Smooth muscle cell (in vitro differentiated cells): Measurements from ENCODE around the gene ATP1A2. TPM values are rescaled to one million over a fixed set of nuclear protein-coding genes. Genes with fewer than 3 reads are reported as not detected.
A peak's percentile ranks its signal among the peaks of the same experiment; 100 is the strongest.

Experiments used
- DNase-seq: peaks from one replicate; lab custom pipeline; 2025; ENCODE audit not compliant: unreplicated experiment; lab: John Stamatoyannopoulos, UW
- H2AFZ ChIP-seq: fragments of 200-600 bp; sonication (generic); 2 replicates; pipeline ENCODE4 v1.6.0; 2016; ENCODE audit warnings: antibody characterized with exemption, low read depth, mild to moderate bottlenecking
- H3F3A ChIP-seq: fragments of 200-600 bp; sonication (generic); 2 replicates; pipeline ENCODE4 v1.6.0; 2017; ENCODE audit warnings: antibody characterized with exemption, low read depth
- H3K27ac ChIP-seq: fragments of 200-600 bp; sonication (generic); 2 replicates; pipeline ENCODE4 v1.5.1; 2016; ENCODE audit warnings: low read depth, mild to moderate bottlenecking
- H3K27me3 ChIP-seq: fragments of 200-600 bp; sonication (generic); 2 replicates; pipeline ENCODE4 v1.6.1; 2016; ENCODE audit warnings: low read depth, mild to moderate bottlenecking
- H3K36me3 ChIP-seq: fragments of 200-600 bp; sonication (generic); 2 replicates; pipeline ENCODE4 v1.5.1; 2016; ENCODE audit warnings: low read depth
- H3K4me1 ChIP-seq: fragments of 200-600 bp; sonication (generic); 2 replicates; pipeline ENCODE4 v1.5.1; 2016; ENCODE audit warnings: low read depth
- H3K4me2 ChIP-seq: fragments of 200-600 bp; sonication (generic); 2 replicates; pipeline ENCODE4 v1.6.0; 2016; ENCODE audit warnings: mild to moderate bottlenecking
- H3K4me3 ChIP-seq: fragments of 200-600 bp; sonication (generic); 2 replicates; pipeline ENCODE4 v1.5.1; 2016; ENCODE audit warnings: mild to moderate bottlenecking
- H3K79me2 ChIP-seq: fragments of 200-600 bp; sonication (generic); 2 replicates; pipeline ENCODE4 v1.6.0; 2016; ENCODE audit warnings: low read depth, mild to moderate bottlenecking
- H3K9ac ChIP-seq: fragments of 200-600 bp; sonication (generic); 2 replicates; pipeline ENCODE4 v1.6.0; 2016; ENCODE audit warnings: low read depth
- H3K9me3 ChIP-seq: fragments of 200-600 bp; sonication (generic); replicated peaks from 2 replicates; pipeline ENCODE4 v1.5.1; 2016; ENCODE audit warnings: low read depth
- H4K20me1 ChIP-seq: fragments of 200-600 bp; sonication (generic); 2 replicates; pipeline ENCODE4 v1.6.0; 2016; ENCODE audit warnings: low read depth
- WGBS: methylation state at CpG from one replicate; pipeline ENCODE4 v1.1.7; 2016; ENCODE audit warnings: low lambda C conversion rate; 5-methylcytosine and 5-hydroxymethylcytosine counted together
- polyA plus RNA-seq: library from polyadenylated mRNA; unstranded; fragments of >200 nt; fragmentation: Nextera tagmentation; extraction: Ambion mirVana; gene quantifications from 2 replicates; pipeline ENCODE4 v1.2.1, GENCODE V29; 2016
- total RNA-seq: library from RNA; depleted of rRNA; stranded (reverse); fragments of >200 nt; gene quantifications from 2 replicates; pipeline ENCODE4 v1.2.3, GENCODE V29; 2014
- TF ChIP-seq, protein P1 (sequence below): fragments of 200-600 bp; sonication (generic); IDR thresholded peaks from 2 replicates; pipeline ENCODE4 v1.5.1; 2017; ENCODE audit warnings: borderline replicate concordance, mild to moderate bottlenecking, antibody characterized with exemption; ENCODE audit not compliant: insufficient read depth, poor library complexity, severe bottlenecking

Gene ATP1A2
- total and polyA plus RNA-seq, 2 experiments from 2014 or later, result not detected

- Histone ChIP-seq H3K4me1 (no peaks in the 10 kb centered on the region), H3K27me3 (no peaks in the 10 kb centered on the region), H3K27ac (no peak overlapping the region), H3F3A (no peaks in the 10 kb centered on the region), H4K20me1 (no peaks in the 10 kb centered on the region), H3K9me3 (no peaks in the 10 kb centered on the region), H3K79me2 (no peaks in the 10 kb centered on the region), H3K9ac (no peak overlapping the region), H3K4me2 (no peak overlapping the region), H2AFZ (no peak overlapping the region), H3K4me3 (no peak overlapping the region), H3K36me3 (no peaks in the 10 kb centered on the region)
- 88% methylated on average over 4 of the region's 4 CpGs for WGBS
- DNase-seq, result no peak
- TF ChIP-seq, protein P1, sequence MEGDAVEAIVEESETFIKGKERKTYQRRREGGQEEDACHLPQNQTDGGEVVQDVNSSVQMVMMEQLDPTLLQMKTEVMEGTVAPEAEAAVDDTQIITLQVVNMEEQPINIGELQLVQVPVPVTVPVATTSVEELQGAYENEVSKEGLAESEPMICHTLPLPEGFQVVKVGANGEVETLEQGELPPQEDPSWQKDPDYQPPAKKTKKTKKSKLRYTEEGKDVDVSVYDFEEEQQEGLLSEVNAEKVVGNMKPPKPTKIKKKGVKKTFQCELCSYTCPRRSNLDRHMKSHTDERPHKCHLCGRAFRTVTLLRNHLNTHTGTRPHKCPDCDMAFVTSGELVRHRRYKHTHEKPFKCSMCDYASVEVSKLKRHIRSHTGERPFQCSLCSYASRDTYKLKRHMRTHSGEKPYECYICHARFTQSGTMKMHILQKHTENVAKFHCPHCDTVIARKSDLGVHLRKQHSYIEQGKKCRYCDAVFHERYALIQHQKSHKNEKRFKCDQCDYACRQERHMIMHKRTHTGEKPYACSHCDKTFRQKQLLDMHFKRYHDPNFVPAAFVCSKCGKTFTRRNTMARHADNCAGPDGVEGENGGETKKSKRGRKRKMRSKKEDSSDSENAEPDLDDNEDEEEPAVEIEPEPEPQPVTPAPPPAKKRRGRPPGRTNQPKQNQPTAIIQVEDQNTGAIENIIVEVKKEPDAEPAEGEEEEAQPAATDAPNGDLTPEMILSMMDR, result no peak
Observed at GRCh38 chr1:160158534-160158933, 43.0 kb downstream of the ATP1A2 start.

GRCh38 chr1:160159846-160160245 lies 44.3 kb downstream of the ATP1A2 start:
- Histone ChIP-seq H3F3A (no peaks in the 10 kb centered on the region), H4K20me1 (no peaks in the 10 kb centered on the region), H3K4me2 (no peak overlapping the region), H3K9me3 (no peaks in the 10 kb centered on the region), H3K27ac (no peak overlapping the region), H3K9ac (no peak overlapping the region), H3K36me3 (no peaks in the 10 kb centered on the region), H3K27me3 (no peaks in the 10 kb centered on the region), H3K79me2 (no peaks in the 10 kb centered on the region), H3K4me3 (no peak overlapping the region), H2AFZ (no peak overlapping the region), H3K4me1 (no peaks in the 10 kb centered on the region)
- TF ChIP-seq, protein P1, result no peak
- no peak for DNase-seq

GRCh38 chr1:160161965-160162705 lies 46.6 kb downstream of the ATP1A2 start:
- TF ChIP-seq, protein P1, result peak; percentile 45
- Histone ChIP-seq H3K36me3 (no peaks in the 10 kb centered on the region), H3K27me3 (no peaks in the 10 kb centered on the region), H3K79me2 (no peaks in the 10 kb centered on the region), H3K9ac (no peak overlapping the region), H3F3A (no peaks in the 10 kb centered on the region), H3K9me3 (no peaks in the 10 kb centered on the region), H4K20me1 (no peaks in the 10 kb centered on the region), H3K4me3 (no peak overlapping the region), H2AFZ (no peak overlapping the region), H3K27ac (no peak overlapping the region), H3K4me2 (no peak overlapping the region), H3K4me1 (no peaks in the 10 kb centered on the region)
- WGBS, result 37% methylated on average over 6 of the region's 6 CpGs
- no peak for DNase-seq

DNA sequence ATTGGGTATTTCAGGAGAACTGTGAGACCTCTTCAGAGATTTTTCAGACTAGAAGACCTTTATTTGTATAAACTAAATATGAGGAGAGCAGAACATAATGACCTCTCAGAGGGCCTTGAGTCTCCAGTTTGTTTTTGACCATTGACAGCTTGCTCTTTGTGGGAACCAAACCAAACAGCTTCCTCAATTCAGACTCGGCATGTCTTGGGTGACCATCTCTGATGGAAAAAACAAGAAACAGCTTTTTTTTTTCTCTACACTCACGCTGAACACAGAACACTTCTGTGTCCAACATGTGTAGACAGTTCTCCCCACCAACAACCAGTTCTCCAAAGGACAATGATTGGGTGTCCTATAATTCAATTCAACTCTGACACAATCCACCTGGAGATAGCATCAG lies 47.4 kb downstream of the ATP1A2 start:
- TF ChIP-seq, protein P1, result no peak
- 88% methylated on average over 2 of the region's 2 CpGs for WGBS
- no peaks in the 10 kb centered on the region for H3K4me1 ChIP-seq

More for the DNA sequence above, 47.4 kb downstream of the ATP1A2 start:
- no peaks in the 10 kb centered on the region for H4K20me1 ChIP-seq
- no peak overlapping the region for H3K4me2 ChIP-seq
- H3K27me3 ChIP-seq, result no peaks in the 10 kb centered on the region
- no peaks in the 10 kb centered on the region for H3F3A ChIP-seq
- no peak overlapping the region for H2AFZ ChIP-seq
- no peaks in the 10 kb centered on the region for H3K79me2 ChIP-seq
- H3K9me3 ChIP-seq, result no peaks in the 10 kb centered on the region
- DNase-seq, result no peak
- H3K36me3 ChIP-seq, result no peaks in the 10 kb centered on the region
- no peak overlapping the region for H3K4me3 ChIP-seq
- no peak overlapping the region for H3K27ac ChIP-seq
- H3K9ac ChIP-seq, result no peak overlapping the region
